RWPE2 (cell line): Measurements from ENCODE around the gene RAB21.
"Not testable (repeated sequence)": the region's sequence is repeated elsewhere in the genome, so short reads cannot be mapped to it uniquely, and the experiment has no call there.

Experiments used
- ATAC-seq: fragments of 200-7000 bp; cut with Tn5 transposase; 3 replicates; pipeline ENCODE4 v1.9.1; 2021; ENCODE audit warnings: low read depth
- DNase-seq: peaks from one replicate; pipeline ENCODE4 v3.0.0-alpha.2; 2020; ENCODE audit warnings: low spot score
- H3K27ac ChIP-seq: fragments of 450-650 bp; 2 replicates; pipeline ENCODE4 v1.5.1; 2017; ENCODE audit warnings: mild to moderate bottlenecking; ENCODE audit not compliant: poor library complexity, severe bottlenecking
- H3K27me3 ChIP-seq: fragments of 250-450 bp; sonication (Bioruptor Pico); 2 replicates; pipeline ENCODE4 v1.5.1; 2021; ENCODE audit warnings: mild to moderate bottlenecking, moderate library complexity; ENCODE audit not compliant: insufficient read depth, poor library complexity, severe bottlenecking
- H3K36me3 ChIP-seq: fragments of 250-450 bp; sonication (Bioruptor Pico); 2 replicates; pipeline ENCODE4 v1.5.1; 2020; ENCODE audit warnings: low read depth, mild to moderate bottlenecking, moderate library complexity
- H3K4me1 ChIP-seq: fragments of 250-450 bp; sonication (Bioruptor Pico); 2 replicates; pipeline ENCODE4 v1.5.1; 2021; ENCODE audit warnings: mild to moderate bottlenecking, moderate library complexity; ENCODE audit not compliant: insufficient read depth, poor library complexity, severe bottlenecking
- H3K4me3 ChIP-seq: fragments of 250-450 bp; sonication (Bioruptor Pico); 2 replicates; pipeline ENCODE4 v1.5.1; 2021; ENCODE audit warnings: mild to moderate bottlenecking, moderate library complexity; ENCODE audit not compliant: severe bottlenecking
- H3K9me3 ChIP-seq: fragments of 250-450 bp; sonication (Bioruptor Pico); 2 replicates; pipeline ENCODE4 v1.5.1; 2021; ENCODE audit warnings: mild to moderate bottlenecking, moderate library complexity; ENCODE audit not compliant: severe bottlenecking
- TF ChIP-seq, protein P1 (sequence below): fragments of 450-650 bp; IDR thresholded peaks from one replicate; pipeline ENCODE4 v1.5.1; 2017; ENCODE audit warnings: mild to moderate bottlenecking, moderate library complexity; ENCODE audit not compliant: poor library complexity, severe bottlenecking

RAB21 gene

DNA sequence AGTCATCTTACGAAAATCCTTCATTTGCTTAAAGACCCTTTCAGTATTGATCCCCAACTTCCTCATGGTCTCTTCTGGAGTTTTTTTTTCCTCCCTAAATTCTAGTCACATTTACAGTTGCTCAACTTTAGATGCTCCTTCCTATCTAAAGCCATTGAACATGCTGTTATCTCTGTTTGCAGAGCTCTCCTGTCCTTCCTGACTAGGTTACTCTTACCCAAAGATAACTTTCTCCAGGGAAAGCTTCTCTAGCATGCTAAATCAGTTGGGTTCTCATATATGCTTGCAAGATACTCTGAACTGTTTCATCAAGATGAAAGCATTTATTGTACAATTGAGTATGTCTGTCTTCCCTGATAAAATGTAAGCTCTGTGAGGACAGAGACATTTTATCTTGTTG is 1.8 kb upstream of the RAB21 start:
- no peaks in the 10 kb centered on the region for H3K9me3 ChIP-seq
- no peak overlapping the region for H3K27ac ChIP-seq
- ATAC-seq = no peak
- H3K36me3 ChIP-seq = peaks cover 22% of the 10 kb centered on the region
- H3K4me1 ChIP-seq = peaks cover 6% of the 10 kb centered on the region
- no peaks in the 10 kb centered on the region for H3K27me3 ChIP-seq
- DNase-seq = no peak
- TF ChIP-seq, protein P1, sequence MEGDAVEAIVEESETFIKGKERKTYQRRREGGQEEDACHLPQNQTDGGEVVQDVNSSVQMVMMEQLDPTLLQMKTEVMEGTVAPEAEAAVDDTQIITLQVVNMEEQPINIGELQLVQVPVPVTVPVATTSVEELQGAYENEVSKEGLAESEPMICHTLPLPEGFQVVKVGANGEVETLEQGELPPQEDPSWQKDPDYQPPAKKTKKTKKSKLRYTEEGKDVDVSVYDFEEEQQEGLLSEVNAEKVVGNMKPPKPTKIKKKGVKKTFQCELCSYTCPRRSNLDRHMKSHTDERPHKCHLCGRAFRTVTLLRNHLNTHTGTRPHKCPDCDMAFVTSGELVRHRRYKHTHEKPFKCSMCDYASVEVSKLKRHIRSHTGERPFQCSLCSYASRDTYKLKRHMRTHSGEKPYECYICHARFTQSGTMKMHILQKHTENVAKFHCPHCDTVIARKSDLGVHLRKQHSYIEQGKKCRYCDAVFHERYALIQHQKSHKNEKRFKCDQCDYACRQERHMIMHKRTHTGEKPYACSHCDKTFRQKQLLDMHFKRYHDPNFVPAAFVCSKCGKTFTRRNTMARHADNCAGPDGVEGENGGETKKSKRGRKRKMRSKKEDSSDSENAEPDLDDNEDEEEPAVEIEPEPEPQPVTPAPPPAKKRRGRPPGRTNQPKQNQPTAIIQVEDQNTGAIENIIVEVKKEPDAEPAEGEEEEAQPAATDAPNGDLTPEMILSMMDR = no peak
- no peak overlapping the region for H3K4me3 ChIP-seq

DNA sequence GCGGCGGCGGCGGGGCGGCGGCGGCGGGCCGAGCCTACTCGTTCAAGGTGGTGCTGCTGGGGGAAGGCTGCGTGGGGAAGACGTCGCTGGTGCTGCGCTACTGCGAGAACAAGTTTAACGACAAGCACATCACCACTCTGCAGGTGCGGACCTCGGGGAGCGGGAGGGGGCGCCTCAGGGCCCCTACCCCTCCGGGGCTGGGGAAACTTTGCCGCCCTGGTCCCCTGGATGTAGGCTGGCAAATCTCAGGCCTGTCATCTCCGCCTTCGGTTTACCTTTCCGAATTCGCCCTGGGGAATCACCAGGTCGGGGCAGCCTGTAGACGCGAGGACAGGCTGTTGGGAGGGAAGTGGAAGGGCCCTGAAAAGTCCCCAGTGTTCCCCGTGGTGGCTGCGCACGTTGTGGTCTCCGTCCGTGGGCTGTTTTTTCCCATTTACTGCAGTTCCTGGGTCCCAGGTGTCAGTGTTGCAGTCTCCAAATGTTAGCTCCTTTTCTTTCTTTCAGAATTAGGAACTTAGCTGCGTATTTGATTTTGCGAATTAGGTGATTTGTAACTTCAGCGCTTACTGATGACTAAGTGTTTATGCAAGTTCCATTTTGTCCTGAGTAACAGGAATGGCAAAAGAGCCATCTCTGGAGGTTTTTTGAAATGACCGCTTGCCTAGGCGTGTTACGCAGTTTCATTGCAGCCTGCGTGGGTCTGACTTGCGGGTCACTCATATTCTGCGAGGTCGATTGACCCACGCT is 656 bp downstream of the RAB21 start:
- ATAC-seq (peak; percentile 52), DNase-seq (no peak)
- Histone ChIP-seq H3K36me3 (peaks cover 46% of the 10 kb centered on the region), H3K9me3 (peaks cover 14% of the 10 kb centered on the region), H3K4me1 (peaks cover 6% of the 10 kb centered on the region), H3K27ac (peak overlapping the region; percentile 59), H3K27me3 (no peaks in the 10 kb centered on the region), H3K4me3 (peak overlapping the region; percentile 76)
- TF ChIP-seq, protein P1 = no peak

DNA sequence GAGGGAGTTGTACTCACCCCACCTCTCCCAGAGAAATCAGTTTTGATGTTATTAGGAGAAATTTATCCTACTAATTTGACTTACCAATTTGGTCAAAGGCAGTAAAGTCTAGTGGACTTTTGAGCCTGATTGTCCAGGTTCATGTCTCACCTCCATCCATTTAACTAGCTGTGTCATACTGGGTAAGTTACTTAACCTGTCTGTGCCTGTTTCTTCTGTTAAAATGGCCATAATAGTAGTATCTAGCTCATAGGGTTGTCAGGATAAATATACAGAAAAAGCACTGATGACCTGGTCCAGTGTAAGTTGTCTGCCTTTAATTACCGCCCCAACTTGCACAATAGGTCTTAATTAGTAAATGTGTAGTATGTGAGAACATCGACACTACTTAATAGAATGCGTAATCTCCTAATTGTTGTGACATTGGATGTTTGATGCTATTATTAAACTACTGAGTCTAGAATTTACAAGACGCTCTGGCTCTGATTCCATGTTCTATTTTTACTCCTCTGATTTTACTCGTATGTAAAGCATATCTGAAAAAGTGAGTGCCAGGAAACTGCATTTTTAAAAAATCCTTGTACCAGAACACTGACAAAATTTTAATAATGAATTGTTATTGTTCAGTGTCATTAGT is 1.5 kb downstream of the RAB21 start:
- Histone ChIP-seq H3K9me3 (peaks cover 20% of the 10 kb centered on the region), H3K4me1 (peaks cover 6% of the 10 kb centered on the region), H3K36me3 (peaks cover 55% of the 10 kb centered on the region), H3K27me3 (no peaks in the 10 kb centered on the region), H3K27ac (peak overlapping the region; percentile 59), H3K4me3 (peak overlapping the region; percentile 76)
- TF ChIP-seq, protein P1 = no peak
- DNase-seq (no peak), ATAC-seq (no peak)

DNA sequence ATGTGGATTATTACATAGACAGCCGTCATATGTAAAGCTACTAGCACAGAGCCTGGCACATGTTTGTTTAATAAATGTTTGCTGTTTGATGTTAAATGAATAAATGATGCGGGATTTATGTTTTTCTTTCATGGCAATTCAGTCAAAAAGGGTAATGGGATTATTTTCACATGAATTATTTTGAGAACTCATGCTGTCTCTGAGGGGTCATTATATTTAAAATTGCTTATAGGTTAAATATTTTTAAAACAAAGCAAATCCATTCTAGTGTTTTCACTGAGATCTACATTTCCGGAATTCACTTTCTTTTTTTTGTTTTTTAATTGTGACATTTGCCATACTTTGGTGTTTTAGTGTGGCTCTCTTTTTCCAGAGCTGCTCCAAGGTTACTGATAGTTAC is 5.3 kb downstream of the RAB21 start:
- H3K36me3 ChIP-seq = peaks cover 77% of the 10 kb centered on the region
- ATAC-seq (no peak), DNase-seq (no peak)
- H3K27me3 ChIP-seq = no peaks in the 10 kb centered on the region
- no peak overlapping the region for H3K27ac ChIP-seq
- H3K9me3 ChIP-seq = peaks cover 23% of the 10 kb centered on the region
- TF ChIP-seq, protein P1 = no peak
- H3K4me1 ChIP-seq = peaks cover 6% of the 10 kb centered on the region
- H3K4me3 ChIP-seq = no peak overlapping the region

DNA sequence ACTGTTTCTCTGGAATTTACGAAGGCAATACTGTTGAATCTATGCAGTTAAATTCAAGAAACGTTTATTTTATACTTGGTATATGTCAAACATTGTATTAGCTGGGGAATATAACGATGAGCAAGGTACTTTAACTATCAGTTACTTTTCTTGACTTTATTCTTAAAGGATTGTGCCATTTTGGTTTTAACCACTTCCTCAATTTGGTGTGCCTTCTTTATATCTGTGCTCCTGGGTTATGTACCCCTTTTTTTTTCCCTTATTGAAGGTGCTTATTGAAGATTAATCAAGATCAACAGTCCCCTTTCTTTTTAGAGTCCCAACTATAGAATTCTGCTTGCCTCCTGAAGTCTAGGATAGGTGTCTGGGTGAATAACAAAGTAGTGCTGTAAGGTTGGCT is 5.8 kb downstream of the RAB21 start:
- DNase-seq = no peak
- Histone ChIP-seq H3K4me1 (peaks cover 6% of the 10 kb centered on the region), H3K27me3 (no peaks in the 10 kb centered on the region), H3K36me3 (peaks cover 77% of the 10 kb centered on the region), H3K27ac (no peak overlapping the region), H3K4me3 (no peak overlapping the region), H3K9me3 (peaks cover 23% of the 10 kb centered on the region)
- TF ChIP-seq, protein P1 = no peak
- ATAC-seq = no peak

DNA sequence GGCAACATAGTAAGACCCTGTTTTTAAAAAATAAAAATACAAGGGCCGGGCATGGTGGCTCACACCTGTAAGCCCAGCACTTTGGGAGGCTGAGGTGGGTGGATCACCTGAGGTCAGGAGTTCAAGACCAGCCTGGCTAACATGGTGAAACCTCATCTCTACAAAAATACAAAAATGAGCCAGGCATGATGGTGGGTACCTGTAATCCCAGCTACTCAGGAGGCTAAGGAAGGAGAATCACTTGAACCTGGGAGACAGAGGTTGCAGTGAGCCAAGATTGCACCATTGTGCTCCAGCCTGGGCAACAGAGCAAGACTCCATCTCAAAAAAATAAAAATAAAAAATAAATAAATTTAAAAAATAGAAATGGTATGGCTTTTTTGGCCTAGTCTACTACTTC is 6.7 kb downstream of the RAB21 start:
- H3K27me3 ChIP-seq, H3K4me3 ChIP-seq, ATAC-seq, H3K27ac ChIP-seq, DNase-seq, H3K4me1 ChIP-seq: not testable (repeated sequence)
- Histone ChIP-seq H3K36me3 (peaks cover 70% of the 10 kb centered on the region), H3K9me3 (peaks cover 23% of the 10 kb centered on the region)
